ENCODE measurements around the gene FAM32A.

- TF ChIP-seq CTCF (IDR thresholded peaks at IDR 0.05; ENCODE audit: insufficient read depth, low read depth, low read length) (no peak), EZH2 (IDR thresholded peaks at IDR 0.05; ENCODE audit: insufficient read depth, low read length) (no peak)
Measured at GRCh38 chr19:16160445-16160942, 24.7 kb upstream of the FAM32A start.

Data from astrocyte (in vitro differentiated cells and primary cell).